RCC 7860 (cell line): ENCODE data around the gene RNF126.
A peak's percentile ranks its signal among the peaks of the same experiment; 100 is the strongest.
"Not testable (repeated sequence)": the region's sequence is repeated elsewhere in the genome, so short reads cannot be mapped to it uniquely, and the experiment has no call there.

Source experiments
- DNase-seq: peaks from one replicate; pipeline ENCODE4 v3.0.0-alpha.2; 2015; ENCODE audit warnings: low spot score
- FAIRE-seq: peaks from 2 replicates; lab custom pipeline; 2012; peaks lifted over from hg19 to GRCh38; lab: Jason Lieb, UNC

Gene RNF126

DNA sequence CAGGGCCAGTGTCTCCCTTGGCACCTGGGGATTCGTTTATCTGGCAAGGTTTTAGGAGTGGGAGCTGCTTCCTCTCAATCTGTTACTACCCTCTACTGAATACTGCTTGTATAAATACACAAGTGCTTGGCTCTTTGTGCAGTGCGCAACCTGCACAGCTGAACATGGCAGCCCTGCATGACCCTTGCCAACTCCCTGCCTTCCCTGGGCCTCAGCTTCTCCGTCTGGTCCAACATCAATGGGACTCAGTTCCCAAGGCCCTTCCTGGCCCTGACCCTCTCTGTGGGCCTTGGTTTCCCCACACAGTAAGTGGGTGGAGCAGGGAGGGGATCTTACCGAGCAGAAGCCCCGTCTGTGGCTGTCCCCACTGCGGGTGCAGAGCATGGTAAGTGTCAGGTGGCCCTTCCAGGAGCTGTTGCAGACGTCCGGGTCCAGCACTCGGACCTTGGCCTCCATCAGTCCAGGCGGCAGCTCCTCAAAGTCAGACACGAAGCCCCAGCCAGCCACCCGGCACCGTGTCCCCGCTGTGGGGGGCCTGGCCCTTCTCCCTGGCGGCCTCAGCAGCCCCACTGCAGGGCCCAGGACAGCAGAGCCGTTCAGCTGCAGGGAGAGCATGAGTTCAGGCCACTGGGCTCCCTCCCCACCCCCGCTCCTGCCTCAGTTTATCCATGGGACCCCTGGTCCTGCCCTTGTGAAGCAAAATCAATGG is 23.7 kb upstream of the RNF126 start:
- DNase-seq (no peak), FAIRE-seq (no peak)

DNA sequence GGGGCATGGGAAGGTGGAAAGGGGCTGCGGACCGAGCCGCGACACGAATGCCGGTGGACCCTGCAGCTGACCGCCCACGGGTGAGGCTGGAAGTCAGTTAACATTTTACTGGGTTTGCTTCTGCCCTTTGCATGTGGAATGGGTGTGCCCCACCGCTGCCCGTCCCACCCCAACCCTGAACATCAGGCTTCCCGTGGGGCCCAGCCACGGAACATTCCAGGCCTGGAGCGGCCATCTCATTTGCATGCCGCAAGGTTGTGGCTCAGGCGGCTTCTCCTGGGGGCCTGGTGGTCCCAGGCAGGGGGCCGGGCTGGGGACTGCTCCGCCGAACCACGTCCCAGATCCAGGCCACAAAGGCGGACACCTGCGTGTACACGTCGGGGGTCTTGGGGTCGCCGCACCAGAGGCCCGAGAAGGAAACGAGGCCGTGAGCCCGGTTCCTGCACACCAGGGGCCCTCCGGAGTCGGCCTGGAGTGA is 22.5 kb upstream of the RNF126 start:
- FAIRE-seq = no peak
- no peak for DNase-seq

DNA sequence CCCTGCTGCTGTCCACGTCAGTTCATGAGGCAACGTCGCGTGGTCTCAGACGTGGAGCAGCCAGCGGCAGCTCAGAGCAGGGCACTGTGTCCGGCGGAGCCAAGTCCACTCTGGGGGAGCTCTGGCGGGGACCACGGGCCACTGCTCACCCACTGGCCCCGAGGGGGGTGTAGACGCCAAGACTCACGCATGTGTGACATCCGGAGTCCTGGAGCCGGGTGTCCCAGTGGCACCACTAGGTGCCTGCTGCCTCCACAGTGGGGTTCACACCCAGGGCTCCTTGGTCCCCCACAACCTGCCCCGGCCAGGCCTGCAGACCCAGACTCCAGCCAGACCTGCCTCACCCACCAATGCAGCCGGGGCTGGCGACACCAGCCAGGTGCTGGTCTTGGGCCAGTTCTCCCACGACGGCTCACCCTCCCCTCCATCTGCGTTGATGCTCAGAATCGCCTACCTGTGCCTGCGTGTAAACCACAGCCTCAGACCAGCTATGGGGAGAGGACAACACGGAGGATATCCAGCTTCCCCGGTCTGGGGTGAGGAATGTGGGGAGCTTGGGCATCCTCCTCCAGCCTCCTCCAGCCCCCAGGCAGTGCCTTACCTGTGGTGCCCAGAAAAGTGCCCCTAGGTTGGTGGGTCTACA is 19.8 kb upstream of the RNF126 start:
- FAIRE-seq (no peak), DNase-seq (no peak)

DNA sequence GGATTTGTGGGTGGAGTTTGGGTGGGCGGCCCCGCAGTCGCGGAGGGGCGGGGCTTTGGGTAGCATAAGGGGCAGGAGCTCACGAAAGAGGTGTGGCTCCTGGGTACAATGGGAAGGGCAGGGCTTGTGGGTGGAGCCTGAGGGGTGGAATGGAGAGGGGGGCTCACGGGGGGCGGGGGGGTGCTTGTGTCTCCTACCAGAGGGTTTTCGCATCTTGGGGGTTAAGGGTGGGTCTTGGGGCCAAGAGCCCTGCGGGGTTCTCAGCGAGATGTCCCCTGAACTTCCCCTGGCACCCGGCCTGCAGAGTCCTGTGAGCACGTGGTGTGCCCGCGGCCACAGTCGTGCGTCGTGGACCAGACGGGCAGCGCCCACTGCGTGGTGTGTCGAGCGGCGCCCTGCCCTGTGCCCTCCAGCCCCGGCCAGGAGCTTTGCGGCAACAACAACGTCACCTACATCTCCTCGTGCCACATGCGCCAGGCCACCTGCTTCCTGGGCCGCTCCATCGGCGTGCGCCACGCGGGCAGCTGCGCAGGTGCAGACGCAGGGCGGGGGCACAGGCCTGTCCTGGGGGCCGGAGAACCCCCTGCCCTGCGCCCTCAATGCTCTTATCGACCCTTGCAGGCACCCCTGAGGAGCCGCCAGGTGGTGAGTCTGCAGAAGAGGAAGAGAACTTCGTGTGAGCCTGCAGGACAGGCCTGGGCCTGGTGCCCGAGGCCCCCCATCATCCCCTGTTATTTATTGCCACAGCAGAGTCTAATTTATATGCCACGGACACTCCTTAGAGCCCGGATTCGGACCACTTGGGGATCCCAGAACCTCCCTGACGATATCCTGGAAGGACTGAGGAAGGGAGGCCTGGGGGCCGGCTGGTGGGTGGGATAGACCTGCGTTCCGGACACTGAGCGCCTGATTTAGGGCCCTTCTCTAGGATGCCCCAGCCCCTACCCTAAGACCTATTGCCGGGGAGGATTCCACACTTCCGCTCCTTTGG is 18.3 kb upstream of the RNF126 start:
- no peak for DNase-seq
- FAIRE-seq = no peak

DNA sequence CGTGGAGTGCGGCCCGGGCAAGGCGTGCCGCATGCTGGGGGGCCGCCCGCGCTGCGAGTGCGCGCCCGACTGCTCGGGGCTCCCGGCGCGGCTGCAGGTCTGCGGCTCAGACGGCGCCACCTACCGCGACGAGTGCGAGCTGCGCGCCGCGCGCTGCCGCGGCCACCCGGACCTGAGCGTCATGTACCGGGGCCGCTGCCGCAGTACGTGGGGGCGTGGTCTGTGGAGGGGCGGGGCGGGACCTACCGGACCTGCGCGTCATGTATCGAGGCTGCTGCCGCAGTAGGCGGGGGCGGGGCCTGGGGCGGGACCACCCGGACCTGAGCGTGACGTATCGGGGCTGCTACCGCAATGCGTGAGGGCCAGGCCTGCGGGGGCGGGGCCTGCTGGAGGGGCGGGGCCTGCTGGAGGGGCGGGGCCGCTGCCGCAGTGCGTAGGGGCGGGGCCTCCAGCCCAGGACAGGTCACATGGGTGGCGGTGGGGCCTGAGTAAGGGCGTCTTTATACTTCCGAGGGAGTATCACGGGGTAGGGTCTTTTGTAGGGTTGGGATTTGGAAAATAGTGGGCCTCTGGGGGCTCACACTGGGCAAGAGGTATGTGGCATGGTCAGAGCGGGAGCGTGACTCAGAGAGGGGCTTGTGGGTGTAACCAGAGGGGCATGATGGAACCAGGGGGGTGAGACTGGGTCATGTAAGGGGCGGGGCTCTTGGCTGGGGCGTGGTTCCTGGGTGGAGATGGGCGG is 17.4 kb upstream of the RNF126 start:
- DNase-seq (peak; percentile 96), FAIRE-seq (no peak)

DNA sequence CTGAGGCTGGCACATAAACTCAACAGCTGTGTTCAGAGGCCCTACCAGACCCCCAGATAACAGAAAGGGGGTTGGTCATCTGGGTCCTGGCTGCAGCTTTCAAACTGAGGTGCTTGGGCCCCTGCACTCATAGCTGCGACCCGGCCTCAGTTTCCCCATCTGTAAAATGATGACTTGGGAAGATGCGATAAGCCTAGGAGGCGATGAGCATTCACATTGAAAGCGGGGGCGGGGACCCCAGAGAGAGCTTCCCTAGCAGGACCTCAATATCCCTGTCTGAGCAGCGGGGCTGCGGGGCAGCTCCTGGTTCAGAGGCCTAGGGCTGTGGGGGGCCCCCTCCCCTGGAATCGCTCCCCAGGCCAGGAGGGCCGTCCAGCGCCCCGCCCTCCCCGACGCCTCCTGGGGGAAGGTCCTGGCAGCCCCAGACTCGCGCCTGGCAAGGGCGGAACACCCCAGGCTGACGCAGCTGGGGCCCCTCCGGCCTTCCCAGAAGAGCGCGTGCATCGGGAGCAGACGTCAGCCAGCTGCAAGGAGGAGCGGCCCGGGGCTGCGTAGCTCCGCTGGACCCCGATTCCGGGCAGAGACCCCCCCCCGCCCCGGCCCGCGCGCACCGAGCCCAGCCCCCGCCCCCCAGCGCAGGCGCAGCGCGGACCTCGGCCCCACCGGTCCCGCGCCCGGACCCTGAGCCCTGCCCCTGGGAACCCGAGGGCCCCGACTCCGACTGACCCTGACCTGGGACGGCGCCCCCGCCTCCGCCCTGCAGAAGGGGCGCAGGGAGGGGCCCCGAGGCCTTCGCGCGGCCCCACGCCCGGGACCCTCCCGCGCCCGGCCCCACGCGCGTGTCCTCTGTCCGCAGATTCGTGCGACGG is 16.6 kb upstream of the RNF126 start:
- DNase-seq (peak; percentile 29), FAIRE-seq (no peak)

DNA sequence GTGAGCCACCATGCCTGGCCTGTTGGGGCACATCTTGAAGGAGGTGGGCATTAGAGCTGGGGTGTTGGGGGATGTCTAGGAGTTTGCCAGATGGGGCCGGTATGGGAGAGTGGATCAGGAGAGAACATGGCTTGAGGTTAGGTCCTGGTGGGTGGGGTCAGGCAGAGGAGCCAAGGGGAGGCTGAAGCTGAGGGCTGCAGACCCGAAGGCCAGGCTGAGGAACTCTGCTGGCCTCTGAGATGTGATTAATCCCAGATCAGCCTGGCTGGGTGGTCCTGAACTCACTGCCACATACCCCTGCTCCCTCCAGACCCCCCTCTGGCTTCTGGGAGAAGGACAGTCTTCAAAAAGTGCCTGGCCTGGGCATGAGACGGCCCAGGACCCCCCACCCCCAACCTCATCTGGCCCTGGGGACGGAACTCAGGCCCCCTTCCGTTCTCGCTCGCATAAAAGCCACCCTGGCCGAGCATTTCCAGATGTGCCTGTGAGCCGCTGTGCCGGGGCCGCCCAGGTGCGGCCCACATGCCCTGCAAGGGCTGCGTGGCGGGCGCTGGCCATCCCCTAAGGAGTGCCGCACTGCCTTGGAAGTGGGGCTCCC is 15.9 kb upstream of the RNF126 start:
- FAIRE-seq (no peak), DNase-seq (no peak)

DNA sequence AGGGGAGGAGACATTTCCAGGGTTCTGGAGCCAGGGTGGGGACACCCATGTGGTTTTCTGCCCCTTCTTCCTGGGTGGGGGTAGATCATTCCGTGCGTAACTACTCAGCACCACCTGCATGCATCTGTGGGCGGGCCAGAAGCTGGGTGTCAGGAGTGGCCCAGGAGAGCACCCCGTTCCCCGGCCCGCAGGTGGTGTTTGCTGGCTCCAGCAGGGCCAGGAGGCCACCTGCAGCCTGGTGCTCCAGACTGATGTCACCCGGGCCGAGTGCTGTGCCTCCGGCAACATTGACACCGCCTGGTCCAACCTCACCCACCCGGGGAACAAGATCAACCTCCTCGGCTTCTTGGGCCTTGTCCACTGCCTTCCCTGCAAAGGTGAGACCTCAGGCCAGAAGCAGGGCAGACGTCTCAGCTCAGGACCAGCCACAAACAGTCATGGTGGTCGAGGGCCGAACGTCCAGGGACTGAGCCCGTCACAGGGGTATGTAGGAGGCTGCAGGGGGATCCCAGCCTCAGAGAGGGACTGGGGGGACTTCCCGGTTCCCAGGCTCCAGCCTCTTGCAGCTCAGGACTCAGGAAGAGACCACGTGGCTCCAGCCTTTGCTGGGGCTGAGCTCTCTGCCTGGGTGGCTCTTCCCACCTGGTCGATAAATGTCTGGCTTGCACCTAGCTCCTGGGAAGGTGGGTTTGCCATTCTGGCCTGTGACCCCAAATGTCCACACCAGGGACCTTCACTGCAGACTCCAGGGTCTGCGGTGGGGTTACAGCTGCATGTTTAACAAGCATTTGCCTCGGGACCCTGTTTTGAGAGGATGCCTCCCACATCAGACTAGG is 14.8 kb upstream of the RNF126 start:
- FAIRE-seq = no peak
- DNase-seq = peak; percentile 9

DNA sequence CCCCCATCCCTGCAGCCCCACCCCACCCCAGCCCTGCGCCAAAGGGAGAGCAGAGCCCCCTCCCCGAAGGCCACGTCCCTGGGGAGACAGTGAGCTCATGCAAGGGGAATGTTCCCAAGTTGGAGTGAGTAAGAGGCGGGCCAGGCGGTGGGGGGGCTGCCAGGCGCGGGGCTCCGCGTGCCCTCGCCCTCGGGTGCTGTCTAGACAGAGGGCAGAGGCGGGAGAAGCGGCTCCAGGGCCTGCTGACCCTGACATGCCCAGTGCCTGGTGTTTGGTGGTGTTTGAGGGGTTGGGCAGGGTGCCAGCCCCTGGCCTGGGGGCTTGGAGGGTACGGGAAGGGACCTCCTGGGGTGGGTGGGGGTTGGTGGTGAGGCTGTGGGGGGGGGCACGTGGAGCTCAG is 14.2 kb upstream of the RNF126 start:
- DNase-seq (peak; percentile 92), FAIRE-seq (peak; percentile 55)

DNA sequence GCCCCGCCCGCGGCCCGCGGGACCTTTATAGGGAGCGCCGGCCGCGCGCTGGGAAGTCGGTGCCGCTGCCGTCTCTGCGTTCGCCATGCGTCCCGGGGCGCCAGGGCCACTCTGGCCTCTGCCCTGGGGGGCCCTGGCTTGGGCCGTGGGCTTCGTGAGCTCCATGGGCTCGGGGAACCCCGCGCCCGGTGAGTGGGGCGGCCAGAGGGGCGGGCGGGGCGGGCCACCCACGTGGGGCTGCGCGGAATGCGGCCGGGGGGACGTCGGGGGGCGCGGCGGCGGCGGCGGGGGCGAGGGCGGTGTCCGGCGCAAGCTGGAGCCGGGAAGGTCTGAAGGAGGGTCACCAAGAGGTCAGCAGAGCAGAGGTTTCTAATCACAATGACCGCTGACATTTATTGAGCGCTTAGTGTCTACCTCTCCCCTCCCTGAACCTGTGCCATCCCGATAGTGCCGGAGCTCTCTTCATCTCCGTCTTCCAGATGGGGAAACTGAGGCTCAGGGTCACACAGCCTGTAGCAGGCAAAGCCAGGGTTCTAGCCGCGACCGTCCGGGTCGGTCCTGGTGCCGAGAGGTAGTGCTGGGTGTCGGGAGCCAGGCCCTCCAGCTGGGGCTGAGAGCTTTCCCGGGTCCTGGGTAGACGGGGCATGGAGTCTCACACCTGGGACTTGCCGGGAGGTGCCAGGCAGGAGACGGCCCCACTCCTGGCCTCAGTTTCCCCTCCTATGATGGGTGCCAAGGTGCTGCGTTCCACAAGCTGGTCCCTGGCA is 13.5 kb upstream of the RNF126 start, which contains the start of gene FSTL3:
TSS of gene FSTL3 (plus strand) at position 54 of the 767 bp plus-strand sequence. CDS start at position 86, 32 bp downstream.
- DNase-seq = peak; percentile 67
- FAIRE-seq = no peak

DNA sequence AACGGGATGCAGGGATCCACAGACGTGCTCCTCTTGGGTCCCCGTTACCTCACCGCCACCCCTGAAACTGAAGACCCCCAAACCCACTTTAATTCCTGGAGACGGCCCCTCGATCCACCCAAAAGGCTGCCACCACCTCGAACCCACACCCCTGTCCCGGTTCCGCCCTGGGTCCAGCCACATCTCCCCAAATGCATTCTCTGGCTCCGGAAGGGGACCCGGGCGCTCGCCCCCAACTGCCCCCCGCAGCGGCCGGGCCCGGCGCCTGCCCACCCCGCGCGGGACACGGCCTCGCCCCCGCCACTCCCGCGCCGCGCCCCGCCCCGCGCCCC is 13.0 kb upstream of the RNF126 start:
- DNase-seq (no peak), FAIRE-seq (no peak)

DNA sequence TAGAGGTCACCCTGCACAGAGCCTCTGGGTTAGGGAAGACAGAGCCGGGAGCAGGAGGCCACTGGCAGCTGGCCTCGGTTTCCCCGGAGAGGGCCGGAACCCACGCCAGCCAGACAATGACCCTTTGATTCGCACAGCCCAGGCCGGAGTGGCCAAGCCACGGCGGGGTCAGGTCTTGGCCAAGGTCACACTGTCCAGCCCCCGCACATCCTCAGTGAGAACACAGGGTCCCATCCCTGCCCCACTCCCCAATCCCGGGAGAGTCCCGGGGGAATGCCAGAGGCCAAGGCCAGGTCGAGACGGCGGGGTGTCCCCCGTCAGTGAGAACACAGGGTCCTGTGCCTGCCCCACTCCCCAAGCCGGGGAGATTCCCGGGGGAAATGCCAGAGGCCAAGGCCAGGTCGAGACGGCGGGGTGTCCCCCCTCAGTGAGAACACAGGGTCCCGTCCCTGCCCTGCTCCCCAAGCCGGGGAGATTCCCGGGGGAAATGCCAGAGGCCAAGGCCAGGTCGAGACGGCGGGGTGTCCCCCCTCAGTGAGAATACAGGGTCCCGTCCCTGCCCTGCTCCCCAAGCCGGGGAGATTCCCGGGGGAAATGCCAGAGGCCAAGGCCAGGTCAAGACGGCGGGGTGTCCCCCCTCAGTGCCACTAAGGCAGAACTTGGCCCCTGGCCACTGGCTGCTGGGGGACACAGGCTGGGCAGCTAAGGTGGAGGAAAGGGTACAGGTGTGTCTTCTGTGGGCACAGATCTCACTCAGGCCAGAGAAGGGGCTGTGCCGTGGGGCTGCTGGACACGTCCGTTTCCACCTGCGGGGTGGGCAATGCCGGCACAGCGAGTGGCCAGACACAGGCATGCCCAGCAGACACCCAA is 11.5 kb upstream of the RNF126 start:
- no peak for FAIRE-seq
- no peak for DNase-seq

DNA sequence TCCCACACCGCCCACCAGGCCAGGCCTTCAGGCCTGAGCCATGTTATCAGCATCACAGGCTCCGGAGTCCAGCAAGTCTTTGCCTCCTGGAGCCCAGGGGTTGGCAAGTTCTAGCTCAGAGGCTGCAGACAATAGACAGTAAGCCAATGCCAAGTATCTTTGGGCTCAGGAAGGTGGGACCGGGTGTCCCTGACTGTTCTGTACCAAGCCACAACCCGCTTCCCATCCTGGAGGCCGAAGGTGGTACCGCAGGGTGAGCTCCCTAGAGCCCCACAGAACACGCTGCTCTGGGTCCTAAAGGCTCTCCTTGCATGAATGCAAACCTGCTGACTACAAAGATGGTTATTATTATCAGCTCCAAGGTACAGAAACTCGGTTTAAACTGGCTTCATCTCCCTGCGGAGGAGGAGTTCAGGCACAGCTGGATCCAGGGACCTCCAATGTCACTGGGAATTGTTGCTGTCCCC is 7.6 kb upstream of the RNF126 start:
- no peak for FAIRE-seq
- DNase-seq = no peak

DNA sequence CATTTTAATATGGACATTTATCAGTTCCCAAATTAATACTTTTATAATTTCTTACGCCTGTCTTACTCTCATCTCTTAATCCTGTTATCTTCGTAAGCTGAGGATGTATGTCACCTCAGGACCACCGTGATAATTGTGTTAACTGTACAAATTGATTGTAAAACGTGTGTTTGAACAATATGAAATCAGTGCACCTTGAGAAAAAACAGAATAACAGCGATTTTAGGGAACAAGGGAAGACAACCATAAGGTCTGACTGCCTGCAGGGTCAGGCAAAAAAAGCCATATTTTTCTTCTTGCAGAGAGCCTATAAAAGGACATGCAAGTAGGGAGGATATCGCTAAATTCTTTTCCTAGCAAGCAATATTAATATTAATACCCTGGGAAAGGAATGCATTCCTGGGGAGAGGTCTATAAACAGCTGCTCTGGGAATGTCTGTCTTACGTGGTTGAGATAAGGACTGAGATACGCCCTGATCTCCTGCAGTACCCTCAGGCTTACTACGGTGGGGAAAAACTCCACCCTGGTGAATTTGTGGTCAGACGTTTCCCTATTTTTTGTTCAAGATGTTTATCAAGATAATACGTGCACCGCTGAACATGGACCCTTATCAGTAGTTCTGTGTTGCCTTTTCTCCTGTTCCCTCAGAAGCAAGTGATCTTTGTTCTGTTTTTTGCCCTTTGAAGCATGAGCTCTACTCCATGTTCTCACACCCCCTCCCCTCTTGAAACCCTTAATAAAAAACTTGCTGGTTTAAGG is 5.8 kb upstream of the RNF126 start:
- FAIRE-seq, DNase-seq: not testable (repeated sequence)

DNA sequence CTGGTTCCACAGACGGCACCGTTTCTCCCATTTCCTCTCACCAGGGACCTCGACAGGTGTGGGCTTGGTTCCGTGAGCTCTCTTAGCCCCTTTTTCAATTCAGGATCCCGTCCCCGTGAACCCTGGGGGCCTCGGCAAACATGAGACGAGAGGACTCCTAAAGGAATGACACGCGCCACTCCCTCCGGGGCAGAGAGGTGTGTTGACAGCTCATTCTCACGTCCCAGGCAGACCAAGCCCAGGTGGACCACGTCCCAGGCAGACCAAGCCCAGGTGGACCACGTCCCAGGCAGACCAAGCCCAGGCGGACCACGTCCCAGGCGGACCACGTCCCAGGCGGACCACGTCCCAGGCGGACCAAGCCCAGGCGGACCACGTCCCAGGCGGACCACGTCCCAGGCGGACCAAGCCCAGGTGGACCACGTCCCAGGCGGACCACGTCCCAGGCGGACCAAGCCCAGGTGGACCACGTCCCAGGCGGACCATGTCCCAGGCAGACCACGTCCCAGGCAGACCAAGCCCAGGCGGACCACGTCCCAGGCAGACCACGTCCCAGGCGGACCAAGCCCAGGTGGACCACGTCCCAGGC is 4.1 kb upstream of the RNF126 start:
- not testable (repeated sequence) for FAIRE-seq, DNase-seq
